ENCODE measurements around the gene SDC3. TPM values are rescaled to one million over a fixed set of nuclear protein-coding genes. Genes with fewer than 3 reads are reported as not detected.

SDC3 gene
- polyA plus RNA-seq, 3 donors, result 0.05 to 1.2 (median 0.12) TPM

GRCh38 chr1:30883389-30884172 is 25.0 kb downstream of the SDC3 start:
- H2AFZ ChIP-seq (ENCODE audit: insufficient read depth, low read depth, low read length, poor library complexity, severe bottlenecking), result no peak overlapping the region
- H3K9me3 ChIP-seq (replicated peaks in 1 of 2; ENCODE audit: control insufficient read depth in 1 of 2, insufficient read depth in 1 of 2, low read length in 2 of 2), result no peaks in the 10 kb centered on the region
- no peaks in the 10 kb centered on the region for H3K36me3 ChIP-seq (replicated peaks in 1 of 2; ENCODE audit: control insufficient read depth in 1 of 2, insufficient read depth in 2 of 2, low read length in 2 of 2)
- H3K4me1 ChIP-seq (ENCODE audit: control insufficient read depth in 1 of 2, insufficient read depth in 2 of 2, low read length in 2 of 2), result no peaks in the 10 kb centered on the region
- H3K4me1 Mint-ChIP-seq, result peaks cover 11% of the 10 kb centered on the region
- H3K4me2 ChIP-seq (replicated peaks; ENCODE audit: extremely low read depth, low read length, poor library complexity, severe bottlenecking), result no peak overlapping the region
- 88% methylated on average over 8 of the region's 18 CpGs for WGBS (ENCODE audit: insufficient coverage)
- H3K9me3 Mint-ChIP-seq, result peaks cover 0 to 7% (median 0%) of the 10 kb centered on the region in 7 donors
- H3K27ac Mint-ChIP-seq, result no peak overlapping the region
- no peak overlapping the region for H3K27ac ChIP-seq (ENCODE audit: low read depth in 1 of 2, low read length in 2 of 2)
- intact Hi-C loops (cut with micrococcal nuclease), result no loop called here
- no peak for DNase-seq
- H3K27me3 Mint-ChIP-seq (ENCODE audit: low read depth in 3 of 3), result peaks cover 51 to 80% (median 58%) of the 10 kb centered on the region in 3 donors
- peaks cover 0 to 70% of the 10 kb centered on the region in 2 donors for H3K27me3 ChIP-seq (ENCODE audit: control insufficient read depth in 2 of 2, insufficient read depth in 2 of 2, low read length in 2 of 2)
- no peak for TF ChIP-seq CTCF (IDR thresholded peaks at IDR 0.05)
- no peak overlapping the region for H3K9ac ChIP-seq (ENCODE audit: insufficient read depth, low read length, poor library complexity, severe bottlenecking)
- H3K79me2 ChIP-seq (ENCODE audit: insufficient read depth, low read length), result no peaks in the 10 kb centered on the region
- H3K4me3 Mint-ChIP-seq, result no peak overlapping the region
- H4K20me1 ChIP-seq (ENCODE audit: insufficient read depth, low read length), result no peaks in the 10 kb centered on the region
- no peaks in the 10 kb centered on the region for H3K36me3 Mint-ChIP-seq
- no peak overlapping the region for H3K4me3 ChIP-seq (replicated peaks in 1 of 3; ENCODE audit: low read depth in 2 of 3, low read length in 3 of 3)

GRCh38 chr1:30882678-30883388 is 25.7 kb downstream of the SDC3 start:
- no peaks in the 10 kb centered on the region for H3K36me3 ChIP-seq (replicated peaks in 1 of 2; ENCODE audit: control insufficient read depth in 1 of 2, insufficient read depth in 2 of 2, low read length in 2 of 2)
- H3K27me3 ChIP-seq (ENCODE audit: control insufficient read depth in 2 of 2, insufficient read depth in 2 of 2, low read length in 2 of 2), result peaks cover 0 to 75% of the 10 kb centered on the region in 2 donors
- peak overlapping the region in 1 of 7 donors; percentile 26 for H3K27ac Mint-ChIP-seq
- peaks cover 0 to 7% (median 0%) of the 10 kb centered on the region in 7 donors for H3K9me3 Mint-ChIP-seq
- no peak overlapping the region for H3K27ac ChIP-seq (ENCODE audit: low read depth in 1 of 2, low read length in 2 of 2)
- TF ChIP-seq CTCF (IDR thresholded peaks at IDR 0.05), result no peak
- no peak for DNase-seq
- no peaks in the 10 kb centered on the region for H3K9me3 ChIP-seq (replicated peaks in 1 of 2; ENCODE audit: control insufficient read depth in 1 of 2, insufficient read depth in 1 of 2, low read length in 2 of 2)
- H3K9ac ChIP-seq (ENCODE audit: insufficient read depth, low read length, poor library complexity, severe bottlenecking), result no peak overlapping the region
- H3K79me2 ChIP-seq (ENCODE audit: insufficient read depth, low read length), result no peaks in the 10 kb centered on the region
- no peak overlapping the region for H2AFZ ChIP-seq (ENCODE audit: insufficient read depth, low read depth, low read length, poor library complexity, severe bottlenecking)
- peaks cover 53 to 80% (median 60%) of the 10 kb centered on the region in 3 donors for H3K27me3 Mint-ChIP-seq (ENCODE audit: low read depth in 3 of 3)
- no peak overlapping the region for H3K4me3 ChIP-seq (replicated peaks in 1 of 3; ENCODE audit: low read depth in 2 of 3, low read length in 3 of 3)
- no peaks in the 10 kb centered on the region for H4K20me1 ChIP-seq (ENCODE audit: insufficient read depth, low read length)
- H3K4me3 Mint-ChIP-seq, result no peak overlapping the region
- intact Hi-C loops (cut with micrococcal nuclease), result no loop called here
- H3K36me3 Mint-ChIP-seq, result no peaks in the 10 kb centered on the region
- H3K4me2 ChIP-seq (replicated peaks; ENCODE audit: extremely low read depth, low read length, poor library complexity, severe bottlenecking), result no peak overlapping the region
- WGBS (ENCODE audit: insufficient coverage), result 66% methylated on average over 4 of the region's 14 CpGs
- H3K4me1 Mint-ChIP-seq, result peaks cover 16% of the 10 kb centered on the region
- H3K4me1 ChIP-seq (ENCODE audit: control insufficient read depth in 1 of 2, insufficient read depth in 2 of 2, low read length in 2 of 2), result peaks cover 5% of the 10 kb centered on the region in 2 donors

Measured in CD14-positive monocyte (primary cell).